Stomach (tissue), 9 donors: Measurements from ENCODE around the gene ST14. TPM values are rescaled to one million over a fixed set of nuclear protein-coding genes. Genes with fewer than 3 reads are reported as not detected.

ENCODE experiments used
- DNase-seq, 2 donors: peaks; one replicate each; pipeline versions ENCODE4 v3.0.0 to v3.0.0-alpha.2; 2013 to 2019
- H3K27ac ChIP-seq, 5 donors: fragments of 200-600 bp in 4 of 5; sonication (generic) in 4 of 5; one replicate each; pipeline ENCODE4 v1.5.1; 2013 to 2019; ENCODE audit warnings: mild to moderate bottlenecking in 1 of 5, moderate library complexity in 1 of 5
- H3K27me3 ChIP-seq, 3 donors: fragments of 200-600 bp; sonication (generic); one replicate each; pipeline ENCODE4 v1.5.1; 2017 to 2019; ENCODE audit warnings: mixed run types in 1 of 3
- H3K36me3 ChIP-seq, 4 donors: fragments of 200-600 bp; sonication (generic); 1 replicate in 3 of 4; 2 replicates in 1 of 4; pipeline ENCODE4 v1.5.1; 2016 to 2019
- H3K4me1 ChIP-seq, 4 donors: fragments of 200-600 bp; sonication (generic); one replicate each; pipeline ENCODE4 v1.5.1; 2016 to 2019
- H3K4me3 ChIP-seq, 4 donors: fragments of 200-600 bp; sonication (generic) in 3 of 4; one replicate each; pipeline ENCODE4 v1.5.1; 2016 to 2019; ENCODE audit warnings: mild to moderate bottlenecking in 1 of 4
- H3K9me3 ChIP-seq, 4 donors: fragments of 200-600 bp; sonication (generic); one replicate each; pipeline ENCODE4 v1.5.1; 2016 to 2019
- CTCF ChIP-seq, 7 experiments: fragments of 450-650 bp in 4 of 7; fragments of 200-600 bp in 3 of 7; sonication (generic) in 3 of 7; IDR thresholded peaks; one replicate each; pipeline ENCODE4 v1.5.1; 2016 to 2019; ENCODE audit warnings: antibody characterized with exemption in 7 of 7, control low read depth in 2 of 7, mild to moderate bottlenecking in 1 of 7
- EP300 ChIP-seq: sonication (generic); formaldehyde crosslinking; IDR thresholded peaks from one replicate; pipeline ENCODE4 v1.6.1; 2017; ENCODE audit warnings: antibody characterized with exemption
- POLR2A ChIP-seq, 4 donors: fragments of 450-650 bp; IDR thresholded peaks; one replicate each; pipeline ENCODE4 v1.6.1; 2016; ENCODE audit warnings: antibody characterized with exemption in 4 of 4, control low read depth in 2 of 4, mild to moderate bottlenecking in 1 of 4, moderate library complexity in 1 of 4
- POLR2AphosphoS5 ChIP-seq, 3 donors: sonication (generic); formaldehyde crosslinking; IDR thresholded peaks; one replicate each; pipeline ENCODE4 v1.6.1; 2016; ENCODE audit warnings: antibody characterized with exemption in 3 of 3
- WGBS, 5 donors: extraction: QIAGEN DNeasy Blood & Tissue Kit in 3 of 5; methylation state at CpG; one replicate each; pipeline versions ENCODE4 v1.1.5 to v1.1.7; 2013 to 2018; 5-methylcytosine and 5-hydroxymethylcytosine counted together
- intact Hi-C: fragments of 100-400 bp; cut with DNase I; formaldehyde crosslinking; loops from one replicate; pipeline ENCODE4 v1.15.1; 2023; ENCODE audit warnings: low total_unique reads
- polyA plus RNA-seq, 3 donors: library from polyadenylated mRNA; stranded (reverse); fragments of 200-250 nt; gene quantifications; one replicate each; pipeline ENCODE4 v1.2.3, GENCODE V29; 2013
- total RNA-seq, 5 donors: library from RNA; depleted of rRNA; stranded (reverse); fragments of >200 nt; gene quantifications; one replicate each; pipeline versions ENCODE4 v1.1.0 to v1.2.3, GENCODE V29; 2014 to 2016
- donor health status: healthy with polysubstance abuse.
- donor health status: Bipolar disorder and iron deficiency.
- donor health status: healthy.

Gene ST14
- total and polyA plus RNA-seq, 8 donors: 12.4 to 380 (median 50.0) TPM

DNA sequence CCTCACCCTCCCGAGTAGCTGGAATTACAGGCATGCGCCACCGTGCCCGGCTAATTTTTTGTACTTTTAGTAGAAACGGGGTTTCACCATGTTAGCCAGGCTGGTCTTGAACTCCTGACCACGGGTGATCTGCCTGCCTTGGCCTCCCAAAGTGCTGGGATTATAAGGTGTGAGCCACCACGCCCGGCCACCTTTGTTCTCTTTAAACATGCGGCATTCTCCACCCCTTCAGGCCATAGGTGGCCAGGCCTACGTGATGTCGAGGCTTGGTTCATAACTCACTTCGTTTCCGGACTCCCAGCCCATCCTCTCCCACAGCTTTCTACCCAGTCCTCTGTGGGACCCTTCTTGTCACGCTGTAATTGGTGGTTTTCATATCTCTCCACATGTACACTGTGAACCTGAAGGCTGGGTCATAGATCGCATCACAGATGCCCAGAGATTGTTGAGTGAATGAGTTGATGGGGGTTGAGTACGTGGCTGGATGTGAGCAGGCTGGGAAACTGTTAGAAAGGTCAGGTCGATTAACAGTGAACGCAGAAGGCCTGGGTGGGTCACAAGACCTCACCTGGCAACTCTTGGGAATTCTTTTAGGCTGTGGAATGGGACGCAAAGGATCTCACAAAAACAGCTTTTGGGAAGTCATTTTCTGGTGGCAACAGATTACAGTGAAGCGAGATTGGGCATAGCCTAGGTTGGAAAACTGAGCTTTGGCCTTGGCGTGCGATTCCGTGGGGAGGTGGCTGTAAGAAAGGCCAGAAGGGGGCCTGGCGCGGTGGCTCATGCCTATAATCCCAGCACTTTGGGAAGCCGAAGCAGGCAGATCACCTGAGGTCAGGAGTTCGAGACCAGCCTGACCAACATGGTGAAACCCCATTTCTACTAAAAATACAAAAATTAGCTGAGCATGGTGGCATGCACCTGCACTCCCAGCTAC lies 44.5 kb downstream of the ST14 start:
- Histone ChIP-seq H3K4me1 (peaks cover 0 to 4% (median 0%) of the 10 kb centered on the region in 4 donors), H3K27me3 (no peaks in the 10 kb centered on the region), H3K9me3 (no peaks in the 10 kb centered on the region), H3K36me3 (peaks cover 10 to 80% (median 66%) of the 10 kb centered on the region in 4 donors), H3K27ac (no peak overlapping the region), H3K4me3 (no peak overlapping the region)
- TF ChIP-seq EP300: no peak
- TF ChIP-seq POLR2AphosphoS5 (IDR thresholded peaks at IDR 0.05): no peak
- no peak for DNase-seq
- intact Hi-C loops: loop anchor here (10.0 kb wide), 1 partner anchor 221 kb away; the partner anchor contains the start of gene ADAMTS8
- 86 to 94% (median 93%) methylated on average over 27 of the region's 27 CpGs for WGBS, 5 donors

GRCh38 chr11:130204703-130205095 lies 45.1 kb downstream of the ST14 start:
- H3K4me1 ChIP-seq: peaks cover 0 to 4% (median 0%) of the 10 kb centered on the region in 4 donors
- H3K9me3 ChIP-seq: no peaks in the 10 kb centered on the region
- TF ChIP-seq POLR2AphosphoS5 (IDR thresholded peaks at IDR 0.05) (no peak), POLR2A (IDR thresholded peaks at IDR 0.05) (no peak), EP300 (no peak), CTCF (IDR thresholded peaks at IDR 0.05) (no peak)
- no peak overlapping the region for H3K4me3 ChIP-seq
- H3K27me3 ChIP-seq: no peaks in the 10 kb centered on the region
- H3K36me3 ChIP-seq: peaks cover 4 to 80% (median 66%) of the 10 kb centered on the region in 4 donors
- DNase-seq: no peak
- 93 to 96% (median 94%) methylated on average over 11 of the region's 11 CpGs for WGBS, 5 donors
- intact Hi-C loops: loop anchor here (10.0 kb wide), 1 partner anchor 220 kb away; the partner anchor contains the start of gene ADAMTS8
- H3K27ac ChIP-seq: no peak overlapping the region

- no peaks in the 10 kb centered on the region for H3K9me3 ChIP-seq
- TF ChIP-seq CTCF (IDR thresholded peaks at IDR 0.05): no peak
- no peak for TF ChIP-seq EP300
- no peak for TF ChIP-seq POLR2AphosphoS5 (IDR thresholded peaks at IDR 0.05)
- TF ChIP-seq POLR2A (IDR thresholded peaks at IDR 0.05): no peak
- H3K4me1 ChIP-seq: peaks cover 0 to 4% (median 0%) of the 10 kb centered on the region in 4 donors
- H3K27ac ChIP-seq: peak overlapping the region in 2 of 5 donors; percentile 22 to 89
- WGBS, 5 donors: 83 to 93% (median 89%) methylated on average over 22 of the region's 22 CpGs
- H3K4me3 ChIP-seq: no peak overlapping the region
- H3K27me3 ChIP-seq: no peaks in the 10 kb centered on the region
- H3K36me3 ChIP-seq: peaks cover 0 to 75% (median 59%) of the 10 kb centered on the region in 4 donors
- intact Hi-C loops: loop anchor here (10.0 kb wide), 1 partner anchor 219 kb away; the partner anchor contains the start of gene ADAMTS8
- DNase-seq: peak; percentile 0 to 20
Observed at GRCh38 chr11:130206141-130206540, 46.6 kb downstream of the ST14 start.

GRCh38 chr11:130208241-130209127 lies 48.9 kb downstream of the ST14 start:
- WGBS, 5 donors: 87 to 93% (median 91%) methylated on average over 31 to 45 of the region's 45 CpGs
- DNase-seq: peak; percentile 24 to 26
- Histone ChIP-seq H3K9me3 (no peaks in the 10 kb centered on the region), H3K36me3 (peaks cover 0 to 61% (median 42%) of the 10 kb centered on the region in 4 donors), H3K4me3 (no peak overlapping the region), H3K27me3 (peaks cover 0 to 4% (median 0%) of the 10 kb centered on the region in 3 donors), H3K27ac (peak overlapping the region in 2 of 5 donors; percentile 69 to 89), H3K4me1 (peaks cover 8 to 14% (median 9%) of the 10 kb centered on the region in 4 donors)
- intact Hi-C loops: loop anchor here (10.0 kb wide), 1 partner anchor 216 kb away; the partner anchor contains the start of gene ADAMTS8
- TF ChIP-seq POLR2AphosphoS5 (IDR thresholded peaks at IDR 0.05) (peak in 1 of 3 donors; percentile 2), EP300 (no peak), CTCF (IDR thresholded peaks at IDR 0.05) (no peak), POLR2A (IDR thresholded peaks at IDR 0.05) (no peak)
